Skin epidermis (tissue), 12 donors: ENCODE results near the gene DNMBP.
"Not testable (repeated sequence)": the region's sequence is repeated elsewhere in the genome, so short reads cannot be mapped to it uniquely, and the experiment has no call there.

Experiments
- H3K27ac ChIP-seq, 21 experiments: fragments of 200-600 bp; sonication (generic) in 11 of 21; one replicate each; pipeline ENCODE4 v1.5.0; 2020; ENCODE audit warnings: mild to moderate bottlenecking in 3 of 21, inconsistent platforms in 2 of 21, moderate library complexity in 2 of 21
- H3K4me3 ChIP-seq, 7 experiments: fragments of 200-600 bp; sonication (generic) in 2 of 7; one replicate each; pipeline ENCODE4 v1.5.0; 2020; ENCODE audit warnings: inconsistent platforms in 2 of 7, mild to moderate bottlenecking in 2 of 7, moderate library complexity in 1 of 7

The DNMBP gene

DNA sequence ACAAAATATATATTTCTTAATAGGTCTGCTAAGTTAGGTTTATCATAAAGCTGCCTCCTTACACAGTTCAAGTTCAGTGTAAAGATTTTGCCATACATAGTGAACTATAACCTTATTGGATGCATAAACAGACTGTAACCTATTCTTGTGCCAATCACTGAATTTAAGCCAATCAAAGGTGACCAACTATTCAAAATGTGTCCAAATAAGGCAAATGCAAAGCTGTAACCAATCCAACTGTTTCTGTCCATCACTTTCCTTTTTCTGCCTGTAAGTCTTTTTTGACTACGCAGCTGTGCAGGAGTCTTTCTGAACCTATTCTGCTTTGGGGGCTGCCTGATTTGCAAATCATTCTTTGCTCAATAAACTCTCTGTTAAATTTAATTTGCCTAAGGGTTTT, 11.6 kb upstream of the DNMBP start:
- no peak overlapping the region for H3K27ac ChIP-seq
- H3K4me3 ChIP-seq = no peak overlapping the region

- H3K27ac ChIP-seq = no peak overlapping the region
- H3K4me3 ChIP-seq = no peak overlapping the region
Measured at GRCh38 chr10:100020886-100021253, 11.1 kb upstream of the DNMBP start.

GRCh38 chr10:100020142-100020885, 10.6 kb upstream of the DNMBP start:
- H3K27ac ChIP-seq = no peak overlapping the region

DNA sequence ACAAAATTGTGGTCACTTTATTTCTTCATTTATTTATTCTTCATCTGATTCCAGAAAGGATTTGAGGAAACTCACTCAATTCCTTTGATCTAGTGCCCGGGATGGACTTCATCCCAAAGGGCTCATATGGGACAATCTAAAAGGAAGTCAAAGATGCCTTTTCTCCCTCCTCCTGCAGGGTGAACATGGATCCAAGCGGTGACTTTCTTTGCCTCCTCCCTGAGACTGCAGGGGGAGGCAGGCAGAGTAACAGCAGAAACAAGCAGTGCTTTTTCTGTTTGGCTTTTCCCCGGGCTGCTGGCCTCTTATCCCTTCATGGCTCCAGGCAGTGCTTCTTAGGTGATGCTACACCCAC, 10.0 kb upstream of the DNMBP start:
- no peak overlapping the region for H3K4me3 ChIP-seq
- no peak overlapping the region for H3K27ac ChIP-seq

More at GRCh38 chr10:100020142-100020885, 10.6 kb upstream of the DNMBP start:
- H3K4me3 ChIP-seq = no peak overlapping the region

GRCh38 chr10:100014071-100014762, 4.5 kb upstream of the DNMBP start:
- H3K4me3 ChIP-seq = no peak overlapping the region
- no peak overlapping the region for H3K27ac ChIP-seq

DNA sequence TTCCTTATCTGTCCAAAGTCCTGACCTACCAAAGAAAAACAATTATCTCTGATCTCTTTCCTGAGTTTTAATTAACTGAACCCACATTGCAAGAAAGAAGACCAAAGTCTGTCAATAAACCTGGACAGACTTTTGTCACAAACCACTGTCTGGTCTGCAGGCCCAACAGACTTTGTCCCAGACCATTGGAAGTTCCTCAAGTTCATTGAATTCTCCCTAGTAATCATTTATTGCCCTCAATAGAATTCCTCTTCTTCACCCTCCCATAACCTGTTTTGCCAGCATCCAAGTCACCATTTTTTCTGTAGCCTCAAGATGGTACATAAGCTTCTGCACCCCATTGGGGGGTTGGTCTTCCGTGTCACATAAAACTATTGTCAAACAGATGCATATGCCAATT, 3.9 kb upstream of the DNMBP start:
- Histone ChIP-seq H3K27ac (no peak overlapping the region), H3K4me3 (no peak overlapping the region)

DNA sequence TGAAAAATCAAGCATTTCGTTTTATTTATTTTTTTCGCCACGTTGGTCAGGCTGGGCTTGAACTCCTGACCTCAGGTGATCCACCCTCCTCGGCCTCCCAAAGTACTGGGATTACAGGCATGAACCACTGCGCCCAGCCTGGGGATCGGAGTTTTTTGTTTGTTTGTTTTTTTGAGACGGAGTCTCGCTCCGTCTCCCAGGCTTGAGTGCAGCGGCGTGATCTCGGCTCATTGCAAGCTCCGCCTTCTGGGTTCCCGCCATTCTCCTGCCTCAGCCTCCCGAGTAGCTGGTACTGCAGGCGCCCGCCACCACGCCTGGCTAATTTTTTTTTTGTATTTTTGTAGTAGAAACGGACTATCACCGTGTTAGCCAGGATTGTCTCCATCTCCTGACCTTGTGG, 2.2 kb upstream of the DNMBP start:
- H3K27ac ChIP-seq, H3K4me3 ChIP-seq: not testable (repeated sequence)

DNA sequence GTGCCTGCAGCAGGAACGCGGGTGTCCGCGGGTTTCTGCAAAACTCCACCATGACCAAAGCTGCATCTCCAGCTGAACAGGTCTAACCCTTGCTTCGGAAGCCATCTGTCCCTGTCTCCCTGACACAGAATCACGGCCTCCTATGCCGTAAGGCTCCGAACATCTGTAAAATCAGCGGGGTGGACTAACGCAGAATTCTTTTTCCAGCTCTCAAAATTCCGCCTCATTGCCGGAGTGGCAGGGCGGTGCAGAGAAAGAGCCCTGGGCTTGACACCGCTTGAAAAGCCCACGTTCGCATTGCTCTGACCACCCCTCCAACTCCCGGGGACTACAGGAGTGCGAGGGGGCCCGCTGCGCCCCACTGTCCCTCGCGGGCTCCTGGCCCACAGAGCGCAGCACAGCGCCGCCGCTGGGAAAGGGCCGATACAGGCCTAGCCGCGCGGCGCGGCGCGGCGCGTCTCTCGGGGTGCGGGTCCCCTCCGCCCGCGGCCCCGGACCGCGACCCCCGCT, 409 bp downstream of the DNMBP start:
- Histone ChIP-seq H3K27ac (peak overlapping the region in 20 of 21 experiments; percentile 49 to 92 (median 80)), H3K4me3 (peak overlapping the region; percentile 57 to 73 (median 68))

GRCh38 chr10:100008708-100009282, 952 bp downstream of the DNMBP start:
- Histone ChIP-seq H3K27ac (peak overlapping the region in 20 of 21 experiments; percentile 49 to 92 (median 80)), H3K4me3 (peak overlapping the region; percentile 57 to 73 (median 68))

- Histone ChIP-seq H3K4me3 (peak overlapping the region in 6 of 7 experiments; percentile 57 to 73 (median 66)), H3K27ac (peak overlapping the region in 10 of 21 experiments; percentile 45 to 89 (median 80))
Measured at GRCh38 chr10:100008142-100008522, 1.6 kb downstream of the DNMBP start.

- peak overlapping the region in 2 of 7 experiments; percentile 68 to 71 for H3K4me3 ChIP-seq
- H3K27ac ChIP-seq = peak overlapping the region in 14 of 21 experiments; percentile 28 to 79 (median 70)
Measured at GRCh38 chr10:100007231-100008141, 2.3 kb downstream of the DNMBP start.

- H3K4me3 ChIP-seq = no peak overlapping the region
- peak overlapping the region in 17 of 21 experiments; percentile 35 to 79 (median 69) for H3K27ac ChIP-seq
Measured at GRCh38 chr10:100006243-100006886, 3.4 kb downstream of the DNMBP start.

DNA sequence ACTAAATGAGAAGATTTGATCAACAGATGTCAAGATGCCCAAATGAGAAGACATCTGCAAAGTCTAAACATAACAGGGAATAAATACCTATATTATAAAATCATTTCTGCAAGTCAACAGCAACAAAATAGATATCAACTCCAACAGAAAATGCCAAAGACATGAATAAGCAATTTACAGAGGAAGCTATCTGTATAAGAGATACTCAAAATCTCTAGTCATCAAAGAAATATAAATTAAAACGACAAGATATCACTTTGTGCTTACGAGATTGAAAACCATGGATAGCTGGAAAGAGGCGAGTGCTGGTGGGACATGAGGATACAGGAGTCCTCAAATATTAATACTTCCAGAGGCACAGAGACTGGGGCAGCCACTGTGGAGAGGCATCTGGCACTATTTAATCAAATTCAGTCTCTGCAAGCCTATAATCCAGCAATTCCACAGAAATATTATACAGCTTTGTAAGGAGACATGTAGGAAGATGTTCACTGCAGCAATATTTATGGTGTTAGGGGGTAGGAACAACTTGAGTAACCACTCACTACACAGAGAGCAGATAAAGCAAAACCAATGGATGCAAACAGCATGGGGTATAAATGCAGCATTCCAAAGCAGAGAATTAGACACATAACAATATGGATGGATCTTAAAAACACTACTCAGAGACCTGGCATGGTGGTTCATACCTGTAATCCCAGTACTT, 4.8 kb downstream of the DNMBP start:
- H3K4me3 ChIP-seq = no peak overlapping the region
- H3K27ac ChIP-seq = peak overlapping the region in 17 of 21 experiments; percentile 10 to 79 (median 67)

DNA sequence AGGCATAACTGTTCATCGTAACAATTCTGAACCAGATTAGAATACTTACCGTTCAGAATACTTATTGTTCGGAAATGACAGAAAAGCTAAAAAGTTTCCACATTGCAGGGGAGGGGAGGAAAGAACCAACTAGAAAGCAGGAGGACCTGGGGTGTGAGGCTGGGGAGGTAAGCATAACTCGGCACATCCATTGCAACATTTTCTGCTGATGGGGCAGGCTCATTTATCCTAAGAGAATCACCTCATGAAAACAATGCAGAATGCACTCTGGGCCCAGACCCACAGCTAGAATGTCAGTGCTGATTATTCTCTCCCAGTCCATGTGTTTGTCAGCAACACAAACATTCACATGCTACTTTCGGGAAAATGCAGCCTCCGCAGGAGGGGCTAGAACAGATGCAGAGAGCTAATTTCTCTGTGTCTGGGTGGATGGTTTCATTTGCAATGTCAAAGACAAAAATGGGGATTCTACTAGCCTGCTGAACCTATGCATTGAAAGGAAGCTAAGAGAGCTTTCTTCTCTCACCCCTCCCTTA, 9.6 kb downstream of the DNMBP start:
- Histone ChIP-seq H3K27ac (no peak overlapping the region), H3K4me3 (no peak overlapping the region)

DNA sequence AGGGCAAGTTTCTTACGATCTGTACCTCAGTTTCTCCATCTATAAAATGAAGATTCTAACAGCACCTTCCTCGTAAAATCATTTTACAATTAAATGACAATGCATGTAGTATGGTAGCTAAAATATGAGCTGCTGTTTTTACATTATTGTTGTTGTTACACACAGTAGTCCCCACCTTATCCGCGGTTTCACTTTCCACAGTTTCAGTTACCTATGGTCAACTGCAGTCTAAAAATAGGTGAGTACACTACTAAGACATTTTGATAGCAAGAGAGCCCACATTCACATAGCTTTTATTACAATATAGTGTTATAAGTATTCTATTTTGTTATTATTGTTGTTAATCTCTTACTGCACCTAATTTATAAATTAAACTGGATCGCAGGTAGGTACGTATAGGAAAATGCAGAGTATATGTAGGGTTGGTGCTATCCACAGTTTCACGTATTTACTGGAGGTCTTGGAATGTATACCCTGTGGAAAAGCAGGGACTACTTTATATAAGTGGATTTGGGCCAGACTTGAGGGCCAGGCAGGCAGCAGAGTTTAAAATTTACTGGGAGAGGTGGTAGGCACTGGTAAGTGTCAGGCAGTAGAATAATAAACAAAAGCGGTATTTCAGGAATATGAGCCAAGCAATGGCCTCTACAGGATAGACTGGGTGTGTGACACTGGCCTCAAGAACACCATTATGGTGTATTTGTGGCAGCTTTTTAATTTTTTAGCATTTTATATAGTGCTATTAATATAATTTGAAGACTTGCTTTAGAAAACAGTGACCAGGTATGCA, 10.2 kb downstream of the DNMBP start:
- no peak overlapping the region for H3K27ac ChIP-seq
- H3K4me3 ChIP-seq = no peak overlapping the region

GRCh38 chr10:99998889-99999288, 10.9 kb downstream of the DNMBP start:
- Histone ChIP-seq H3K27ac (no peak overlapping the region), H3K4me3 (no peak overlapping the region)
